GM12878 (cell line): ENCODE data around the gene MAST2. TPM values are rescaled to one million over a fixed set of nuclear protein-coding genes. Genes with fewer than 3 reads are reported as not detected.

ENCODE experiments used
- ATAC-seq: fragments of 200-7000 bp; cut with Tn5 transposase; 3 replicates; pipeline ENCODE4 v1.9.1; 2020; ENCODE audit warnings: mild to moderate bottlenecking, moderate library complexity
- BruUV-seq: library from RNA; stranded (reverse); fragments of 400-500 nt; replicated peaks from 2 replicates; lab custom pipeline; 2021; lab: Mats Ljungman, UMichigan
- CTCF ChIA-PET: fragments of 300-600 bp; sonication (Branson Sonifier 250); formaldehyde crosslinking; extraction: SDS; loops from one replicate; lab custom pipeline; 2021; ENCODE audit warnings: inconsistent platforms; lab: Yijun Ruan, JAX
- POLR2A ChIA-PET: fragments of 350-600 bp; formaldehyde crosslinking; extraction: SDS; loops from one replicate; lab custom pipeline; 2021; ENCODE audit warnings: inconsistent platforms; lab: Charles Lee
- RAD21 ChIA-PET: fragments of 300-600 bp; sonication (Branson Sonifier 250); formaldehyde crosslinking; loops from one replicate; lab custom pipeline; 2023; ENCODE audit warnings: antibody characterized with exemption; ENCODE audit not compliant: unreplicated experiment; lab: Charles Lee
- SMC1A ChIA-PET: fragments of 300-600 bp; sonication (Branson Sonifier 250); formaldehyde crosslinking; loops from one replicate; lab custom pipeline; 2023; ENCODE audit not compliant: unreplicated experiment, uncharacterized antibody; lab: Charles Lee
- DNase-seq: peaks from one replicate; pipeline ENCODE4 v3.0.0-alpha.2; 2011; ENCODE audit warnings: low read depth, low spot score
- FAIRE-seq: peaks from 3 replicates; lab custom pipeline; 2011; peaks lifted over from hg19 to GRCh38; lab: Jason Lieb, UNC
- H2AFZ ChIP-seq: 2 replicates; pipeline ENCODE4 v1.6.0; 2011; ENCODE audit warnings: low read depth, low read length, control low read depth; ENCODE audit not compliant: control insufficient read depth
- H3K27ac ChIP-seq: 2 replicates; pipeline ENCODE4 v1.5.1; 2011; ENCODE audit warnings: control low read depth; ENCODE audit not compliant: control insufficient read depth, insufficient read depth
- H3K27me3 ChIP-seq, 2 experiments: replicated peaks in 1 of 2; 2 replicates each; pipeline versions ENCODE4 v1.6.0 to v1.6.1; 2011; ENCODE audit warnings: low read length in 1 of 2; ENCODE audit not compliant: control insufficient read depth in 2 of 2, insufficient read depth in 2 of 2
- H3K36me3 ChIP-seq, 2 experiments: 2 replicates each; pipeline ENCODE4 v1.5.1; 2011; ENCODE audit warnings: low read length in 1 of 2; ENCODE audit not compliant: control insufficient read depth in 2 of 2, insufficient read depth in 2 of 2
- H3K4me1 ChIP-seq: 2 replicates; pipeline ENCODE4 v1.6.1; 2011; ENCODE audit warnings: mild to moderate bottlenecking, low read length, moderate library complexity, mixed read lengths; ENCODE audit not compliant: control insufficient read depth, insufficient read depth
- H3K4me2 ChIP-seq: 2 replicates; pipeline ENCODE4 v1.6.0; 2011; ENCODE audit warnings: control low read depth; ENCODE audit not compliant: control insufficient read depth, insufficient read depth
- H3K4me3 ChIP-seq: fragments of 200-600 bp; sonication (generic); 2 replicates; pipeline ENCODE4 v1.5.1; 2016
- H3K79me2 ChIP-seq: 2 replicates; pipeline ENCODE4 v1.6.0; 2011; ENCODE audit warnings: low read length; ENCODE audit not compliant: control insufficient read depth, insufficient read depth
- H3K9ac ChIP-seq: 2 replicates; pipeline ENCODE4 v1.8.0; 2011; ENCODE audit warnings: low read length, control low read depth, mixed read lengths; ENCODE audit not compliant: control insufficient read depth, insufficient read depth
- H3K9me3 ChIP-seq: replicated peaks from 3 replicates; pipeline ENCODE4 v1.5.1; 2011; ENCODE audit warnings: mild to moderate bottlenecking, low read length; ENCODE audit not compliant: control insufficient read depth, insufficient read depth
- H4K20me1 ChIP-seq: 2 replicates; pipeline ENCODE4 v1.6.0; 2011; ENCODE audit not compliant: control insufficient read depth, insufficient read depth
- EED ChIP-seq: sonication (generic); IDR thresholded peaks from 2 replicates; pipeline ENCODE4 v1.6.1; 2016; ENCODE audit warnings: antibody characterized with exemption, low read depth
- IKZF1 ChIP-seq: fragments of 450-650 bp; conservative IDR thresholded peaks from 2 replicates; pipeline ENCODE4 v1.6.1; 2017; ENCODE audit warnings: antibody characterized with exemption, mild to moderate bottlenecking
- IRF4 ChIP-seq: IDR thresholded peaks from 2 replicates; pipeline ENCODE4 v1.6.1; 2011; ENCODE audit warnings: low read depth, low read length
- MEF2A ChIP-seq: IDR thresholded peaks from 2 replicates; pipeline ENCODE4 v1.6.1; 2011; ENCODE audit warnings: low read depth, mild to moderate bottlenecking, low read length, moderate library complexity; ENCODE audit not compliant: insufficient read depth
- RUNX3 ChIP-seq: IDR thresholded peaks from 2 replicates; pipeline ENCODE4 v1.6.1; 2012; ENCODE audit warnings: low read length, inconsistent platforms
- SPI1 ChIP-seq: IDR thresholded peaks from 2 replicates; pipeline ENCODE4 v1.6.1; 2011; ENCODE audit warnings: low read depth, mild to moderate bottlenecking, low read length, moderate library complexity, borderline replicate concordance; ENCODE audit not compliant: insufficient read depth
- STAT1 ChIP-seq: fragments of 450-650 bp; conservative IDR thresholded peaks from 2 replicates; pipeline ENCODE4 v1.6.1; 2014; ENCODE audit warnings: antibody characterized with exemption, mild to moderate bottlenecking
- ZNF274 ChIP-seq: IDR thresholded peaks from one replicate; pipeline ENCODE4 v1.8.0; 2011; ENCODE audit not compliant: insufficient read length, insufficient read depth
- WGBS: methylation state at CpG from one replicate; pipeline ENCODE4 v1.1.6; 2016; ENCODE audit warnings: low lambda C conversion rate; ENCODE audit not compliant: insufficient replicate concordance, insufficient coverage; ENCODE audit errors: missing lambda C conversion rate; 5-methylcytosine and 5-hydroxymethylcytosine counted together
- in situ Hi-C: fragments of 300-500 bp; cut with MboI; formaldehyde crosslinking; loops from 9 replicates; pipeline ENCODE4 v1.14.3; 2018; ENCODE audit warnings: mixed read lengths
- intact Hi-C: fragments of 100-400 bp; cut with micrococcal nuclease; formaldehyde crosslinking; loops from one replicate; pipeline ENCODE4 v1.14.2; 2022; ENCODE audit not compliant: unreplicated experiment
- polyA plus RNA-seq, 11 experiments: library from polyadenylated mRNA; depleted of rRNA in 4 of 11; unstranded in 6 of 11; stranded (reverse) in 5 of 11; fragments of >200 nt; fragmentation: Nextera tagmentation in 4 of 11; fragmentation: Illumina TruSeq in 1 of 11; extraction: Ambion mirVana in 4 of 11; extraction: Trizol in 1 of 11; gene quantifications; 1 replicate in 1 of 11; 2 replicates in 10 of 11; pipeline versions ENCODE4 v1.2.1 to v1.2.3, GENCODE V29; 2011 to 2016; ENCODE audit warnings: inconsistent platforms in 2 of 11, missing spikeins in 2 of 11, low read depth in 1 of 11
- total RNA-seq, 4 experiments: library from RNA; depleted of rRNA in 3 of 4; stranded (reverse); fragments of >200 nt in 3 of 4; fragmentation: Illumina TruSeq in 1 of 4; extraction: Trizol in 1 of 4; gene quantifications; 2 replicates each; pipeline versions ENCODE4 v1.2.1 to v1.2.3, GENCODE V29; 2013 to 2021
- TF ChIP-seq, protein P1 (sequence below): fragments of 450-650 bp; IDR thresholded peaks from 2 replicates; pipeline ENCODE4 v1.6.1; 2017; ENCODE audit warnings: mild to moderate bottlenecking, low read depth, inconsistent platforms; ENCODE audit not compliant: poor library complexity, severe bottlenecking

The MAST2 gene
- total and polyA plus RNA-seq, 10 of the 15 experiments (the other 5 are each of a cell fraction or from before 2014, with no cell fraction given), result 1.0 to 28.7 (median 13.8) TPM

DNA sequence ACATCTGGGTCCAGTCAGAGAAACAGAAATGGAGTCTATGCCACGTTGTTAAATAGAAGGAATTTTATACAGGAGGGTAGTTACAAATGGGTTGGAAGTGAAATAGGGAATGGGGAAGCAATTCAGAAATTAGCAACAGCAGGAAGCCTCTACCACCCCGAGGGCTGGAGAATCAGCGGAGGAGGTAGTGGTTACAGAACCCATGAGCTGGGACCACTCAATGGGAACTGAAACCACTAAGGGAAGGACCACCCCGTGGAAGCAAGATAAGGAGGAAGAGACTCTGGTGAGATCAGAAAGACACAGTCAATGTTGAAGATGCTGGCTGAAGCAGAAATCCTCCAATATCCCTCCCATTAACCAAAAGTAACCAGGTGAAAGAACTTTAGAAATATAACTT lies 15.5 kb upstream of the MAST2 start:
- WGBS, result 25% methylated on average over 4 of the region's 4 CpGs
- ATAC-seq, result no peak
- no TSS peak for BruUV-seq
- H3K9ac ChIP-seq, result no peak overlapping the region
- no peaks in the 10 kb centered on the region for H3K9me3 ChIP-seq
- H3K4me3 ChIP-seq, result no peak overlapping the region
- H3K79me2 ChIP-seq, result no peaks in the 10 kb centered on the region
- H3K27me3 ChIP-seq, result no peaks in the 10 kb centered on the region
- ChIA-PET CTCF (no interaction called here), SMC1A (no interaction called here), RAD21 (no interaction called here), POLR2A (no interaction called here)
- H3K4me1 ChIP-seq, result no peaks in the 10 kb centered on the region; the same call in 1 of the 2 replicates
- no peaks in the 10 kb centered on the region for H3K36me3 ChIP-seq
- TF ChIP-seq STAT1 (no peak), IKZF1 (peak; percentile 20; the same call in 1 of the 2 replicates), SPI1 (peak; percentile 44; the same call in 1 of the 2 replicates), MEF2A (no peak), RUNX3 (peak; percentile 22; the same call in 1 of the 2 replicates), EED (0 out of 2 replicates have a peak, but pooled peaks have one; percentile 13), ZNF274 (no peak), IRF4 (no peak)
- TF ChIP-seq, protein P1, sequence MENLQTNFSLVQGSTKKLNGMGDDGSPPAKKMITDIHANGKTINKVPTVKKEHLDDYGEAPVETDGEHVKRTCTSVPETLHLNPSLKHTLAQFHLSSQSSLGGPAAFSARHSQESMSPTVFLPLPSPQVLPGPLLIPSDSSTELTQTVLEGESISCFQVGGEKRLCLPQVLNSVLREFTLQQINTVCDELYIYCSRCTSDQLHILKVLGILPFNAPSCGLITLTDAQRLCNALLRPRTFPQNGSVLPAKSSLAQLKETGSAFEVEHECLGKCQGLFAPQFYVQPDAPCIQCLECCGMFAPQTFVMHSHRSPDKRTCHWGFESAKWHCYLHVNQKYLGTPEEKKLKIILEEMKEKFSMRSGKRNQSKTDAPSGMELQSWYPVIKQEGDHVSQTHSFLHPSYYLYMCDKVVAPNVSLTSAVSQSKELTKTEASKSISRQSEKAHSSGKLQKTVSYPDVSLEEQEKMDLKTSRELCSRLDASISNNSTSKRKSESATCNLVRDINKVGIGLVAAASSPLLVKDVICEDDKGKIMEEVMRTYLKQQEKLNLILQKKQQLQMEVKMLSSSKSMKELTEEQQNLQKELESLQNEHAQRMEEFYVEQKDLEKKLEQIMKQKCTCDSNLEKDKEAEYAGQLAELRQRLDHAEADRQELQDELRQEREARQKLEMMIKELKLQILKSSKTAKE, result no peak
- FAIRE-seq, result no peak
- DNase-seq, result no peak
- H2AFZ ChIP-seq, result no peak overlapping the region
- no peak overlapping the region for H3K27ac ChIP-seq
- intact Hi-C loops, result no loop called here
- in situ Hi-C loops, result no loop called here
- H3K4me2 ChIP-seq, result 0 out of 2 replicates have a peak overlapping the region, but pooled peaks have one; percentile 30
- H4K20me1 ChIP-seq, result no peaks in the 10 kb centered on the region
